MCF 10A (cell line): ENCODE measurements around the gene HTR1E. TPM values are rescaled to one million over a fixed set of nuclear protein-coding genes. Genes with fewer than 3 reads are reported as not detected.

Experiments
- BruUV-seq: library from RNA; stranded (reverse); fragments of 400-500 nt; replicated peaks from 2 replicates; lab custom pipeline; 2021; lab: Mats Ljungman, UMichigan
- CTCF ChIA-PET: fragments of 300-600 bp; sonication (Branson Sonifier 250); formaldehyde crosslinking; extraction: SDS; loops from one replicate; lab custom pipeline; 2021; ENCODE audit warnings: antibody characterized with exemption, inconsistent platforms; lab: Yijun Ruan, JAX
- POLR2A ChIA-PET: fragments of 300-600, 350-650 bp; sonication (Branson Sonifier 250); formaldehyde crosslinking; extraction: SDS; loops from one replicate; lab custom pipeline; 2020; ENCODE audit warnings: antibody characterized with exemption, inconsistent platforms; lab: Yijun Ruan, JAX
- DNase-seq: peaks from one replicate; pipeline ENCODE4 v3.0.0-alpha.2; 2018; ENCODE audit not compliant: unreplicated experiment
- H3K27ac Mint-ChIP-seq: one replicate; pipeline ENCODE4 v1.8.0; 2022; ENCODE audit warnings: mild to moderate bottlenecking, low read depth, mixed read lengths; ENCODE audit not compliant: unreplicated experiment
- H3K27me3 Mint-ChIP-seq: one replicate; pipeline ENCODE4 v1.8.0; 2022; ENCODE audit warnings: mixed read lengths; ENCODE audit not compliant: insufficient read depth, unreplicated experiment
- H3K36me3 Mint-ChIP-seq: one replicate; pipeline ENCODE4 v1.8.0; 2022; ENCODE audit warnings: mild to moderate bottlenecking, moderate library complexity, mixed read lengths; ENCODE audit not compliant: insufficient read depth, unreplicated experiment
- H3K4me1 Mint-ChIP-seq: one replicate; pipeline ENCODE4 v1.8.0; 2022; ENCODE audit warnings: mixed read lengths; ENCODE audit not compliant: insufficient read depth, unreplicated experiment
- H3K4me3 Mint-ChIP-seq: one replicate; pipeline ENCODE4 v1.8.0; 2022; ENCODE audit warnings: mild to moderate bottlenecking, moderate library complexity, mixed read lengths; ENCODE audit not compliant: unreplicated experiment
- H3K9me3 Mint-ChIP-seq: one replicate; pipeline ENCODE4 v1.8.0; 2022; ENCODE audit warnings: mixed read lengths; ENCODE audit not compliant: unreplicated experiment
- intact Hi-C: fragments of 100-400 bp; cut with micrococcal nuclease; formaldehyde crosslinking; loops from 2 replicates; pipeline ENCODE4 v1.14.1; 2022
- total RNA-seq: library from RNA; stranded (reverse); gene quantifications from 2 replicates; pipeline ENCODE4 v1.2.3, GENCODE V29; 2022
- TF ChIP-seq, protein P1 (sequence below): fragments of 200-600 bp; IDR thresholded peaks from one replicate; pipeline ENCODE4 v1.8.0; 2022; ENCODE audit warnings: antibody characterized with exemption, mild to moderate bottlenecking; ENCODE audit not compliant: unreplicated experiment

HTR1E gene
- total RNA-seq, 1 experiment from 2014 or later: not detected

DNA sequence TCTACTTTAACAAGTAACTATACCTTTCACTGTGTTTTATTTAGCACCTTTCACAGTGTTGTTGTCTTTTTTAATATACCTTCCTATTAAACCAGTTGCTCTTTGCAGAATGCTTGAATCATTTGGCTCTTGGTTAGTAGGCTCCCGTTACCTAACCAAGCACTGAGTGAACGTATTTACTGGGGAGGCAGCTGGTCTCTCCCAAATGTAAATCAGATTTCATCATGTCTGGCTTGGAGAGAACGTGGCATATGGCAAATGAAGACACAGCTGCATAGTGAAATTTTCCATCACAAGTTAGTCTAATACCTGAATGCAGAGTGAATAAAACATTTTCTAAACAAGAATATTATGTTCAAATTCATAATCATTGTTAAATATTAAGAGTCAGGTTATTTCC is 12.4 kb downstream of the HTR1E start:
- H3K9me3 Mint-ChIP-seq: no peaks in the 10 kb centered on the region
- H3K4me1 Mint-ChIP-seq: no peaks in the 10 kb centered on the region
- no peak overlapping the region for H3K27ac Mint-ChIP-seq
- TF ChIP-seq, protein P1, sequence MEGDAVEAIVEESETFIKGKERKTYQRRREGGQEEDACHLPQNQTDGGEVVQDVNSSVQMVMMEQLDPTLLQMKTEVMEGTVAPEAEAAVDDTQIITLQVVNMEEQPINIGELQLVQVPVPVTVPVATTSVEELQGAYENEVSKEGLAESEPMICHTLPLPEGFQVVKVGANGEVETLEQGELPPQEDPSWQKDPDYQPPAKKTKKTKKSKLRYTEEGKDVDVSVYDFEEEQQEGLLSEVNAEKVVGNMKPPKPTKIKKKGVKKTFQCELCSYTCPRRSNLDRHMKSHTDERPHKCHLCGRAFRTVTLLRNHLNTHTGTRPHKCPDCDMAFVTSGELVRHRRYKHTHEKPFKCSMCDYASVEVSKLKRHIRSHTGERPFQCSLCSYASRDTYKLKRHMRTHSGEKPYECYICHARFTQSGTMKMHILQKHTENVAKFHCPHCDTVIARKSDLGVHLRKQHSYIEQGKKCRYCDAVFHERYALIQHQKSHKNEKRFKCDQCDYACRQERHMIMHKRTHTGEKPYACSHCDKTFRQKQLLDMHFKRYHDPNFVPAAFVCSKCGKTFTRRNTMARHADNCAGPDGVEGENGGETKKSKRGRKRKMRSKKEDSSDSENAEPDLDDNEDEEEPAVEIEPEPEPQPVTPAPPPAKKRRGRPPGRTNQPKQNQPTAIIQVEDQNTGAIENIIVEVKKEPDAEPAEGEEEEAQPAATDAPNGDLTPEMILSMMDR: no peak
- no peak overlapping the region for H3K4me3 Mint-ChIP-seq
- H3K27me3 Mint-ChIP-seq: no peaks in the 10 kb centered on the region
- BruUV-seq: no TSS peak
- ChIA-PET POLR2A (no interaction called here), CTCF (no interaction called here)
- intact Hi-C loops: no loop called here
- no peaks in the 10 kb centered on the region for H3K36me3 Mint-ChIP-seq
- no peak for DNase-seq

DNA sequence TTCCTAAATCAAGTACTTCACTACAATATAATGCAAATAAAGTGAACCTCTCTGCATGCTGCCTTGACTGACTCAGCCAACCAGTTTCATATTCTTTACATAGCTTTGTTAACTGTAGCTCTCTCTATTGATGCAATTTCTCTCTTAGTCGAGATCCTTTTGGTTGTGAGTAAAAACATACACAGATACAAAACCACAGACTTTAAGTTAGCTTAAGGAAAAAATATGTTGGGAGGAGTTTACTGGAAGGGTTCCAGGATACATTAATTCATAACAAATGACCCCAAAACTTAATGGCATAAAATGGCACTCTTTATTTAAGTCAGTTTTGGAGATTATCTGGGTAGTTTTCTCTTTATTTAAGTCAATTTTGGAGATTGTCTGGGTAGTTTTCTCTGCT is 15.7 kb downstream of the HTR1E start:
- TF ChIP-seq, protein P1: no peak
- Mint-ChIP-seq H3K27me3 (no peaks in the 10 kb centered on the region), H3K4me3 (no peak overlapping the region), H3K27ac (no peak overlapping the region), H3K36me3 (no peaks in the 10 kb centered on the region), H3K4me1 (no peaks in the 10 kb centered on the region), H3K9me3 (no peaks in the 10 kb centered on the region)
- no peak for DNase-seq
- BruUV-seq: no TSS peak
- POLR2A ChIA-PET: no interaction called here
- intact Hi-C loops: no loop called here
- CTCF ChIA-PET: no interaction called here

DNA sequence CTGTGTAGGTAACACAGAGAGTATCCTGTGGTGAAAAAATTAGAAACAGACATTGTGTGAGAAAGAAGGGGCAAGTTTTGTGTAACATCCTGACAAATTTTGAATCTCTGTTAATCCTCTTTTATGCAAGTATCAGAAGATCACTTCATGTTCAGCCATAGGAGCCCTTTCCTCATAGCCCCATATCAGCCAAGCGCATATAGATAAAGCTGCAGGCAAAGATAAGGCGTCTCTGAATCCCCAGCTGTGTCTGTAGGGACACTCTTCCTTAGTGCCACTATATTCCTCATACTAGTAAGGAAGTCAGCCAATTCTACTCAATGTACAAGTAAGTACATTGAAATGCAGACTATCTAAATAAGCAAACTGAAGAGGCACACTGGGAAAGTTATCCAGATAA is 22.3 kb downstream of the HTR1E start:
- no peaks in the 10 kb centered on the region for H3K4me1 Mint-ChIP-seq
- ChIA-PET POLR2A (interaction anchor here (0.7 kb wide), 1 partner anchor 30 kb away, joined by 3 read pairs; no protein-coding TSS in a partner anchor), CTCF (interaction anchor here (0.5 kb wide), 1 partner anchor 60 kb away, joined by 3 read pairs; no protein-coding TSS in a partner anchor)
- no TSS peak for BruUV-seq
- no peak overlapping the region for H3K4me3 Mint-ChIP-seq
- DNase-seq: no peak
- TF ChIP-seq, protein P1: no peak
- H3K36me3 Mint-ChIP-seq: peaks cover 6% of the 10 kb centered on the region
- H3K27me3 Mint-ChIP-seq: peaks cover 2% of the 10 kb centered on the region
- H3K27ac Mint-ChIP-seq: no peak overlapping the region
- H3K9me3 Mint-ChIP-seq: no peaks in the 10 kb centered on the region
- intact Hi-C loops: no loop called here

DNA sequence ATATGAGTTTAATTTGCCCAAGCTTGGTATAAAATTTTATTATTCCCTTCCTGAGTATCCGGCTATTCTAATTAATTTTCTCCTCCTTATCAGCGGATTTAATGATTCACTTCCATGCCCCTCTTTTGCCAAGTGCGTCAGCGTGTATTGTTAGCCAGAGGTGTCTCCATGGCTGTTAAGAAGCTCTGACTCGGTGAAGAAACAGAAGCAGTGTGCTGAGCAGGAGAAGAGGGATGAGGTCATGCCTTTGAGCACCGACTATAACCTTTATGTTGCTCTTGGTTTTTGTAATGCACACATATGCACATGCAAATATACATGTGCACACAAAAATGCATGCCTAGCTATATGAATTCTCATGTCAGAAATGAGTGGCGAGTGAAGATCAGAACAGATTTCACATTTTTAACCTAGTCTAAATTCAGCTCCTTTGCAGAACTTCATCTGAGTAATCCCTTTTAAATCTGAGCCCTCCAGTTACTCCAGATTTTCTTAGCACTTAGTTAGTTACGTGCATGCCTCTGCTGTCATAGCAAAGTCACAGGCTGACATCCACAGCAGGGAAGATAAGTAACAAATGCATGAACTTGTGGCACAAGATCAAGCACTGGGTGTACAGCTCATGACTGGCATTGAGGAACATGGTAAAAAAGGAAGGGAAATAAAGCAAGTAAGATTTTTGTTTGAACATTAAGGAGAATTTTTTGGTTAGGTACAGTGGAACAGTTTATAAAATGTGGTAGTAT is 24.3 kb downstream of the HTR1E start:
- ChIA-PET POLR2A (no interaction called here), CTCF (interaction anchor here (0.7 to 1.1 kb wide), 2 partner anchors 114 to 1038 kb away, joined by 3 read pairs; no protein-coding TSS in a partner anchor)
- intact Hi-C loops: no loop called here
- TF ChIP-seq, protein P1: no peak
- Mint-ChIP-seq H3K9me3 (no peaks in the 10 kb centered on the region), H3K36me3 (peaks cover 6% of the 10 kb centered on the region), H3K27ac (no peak overlapping the region), H3K4me3 (no peak overlapping the region), H3K4me1 (no peaks in the 10 kb centered on the region), H3K27me3 (peaks cover 22% of the 10 kb centered on the region)
- BruUV-seq: no TSS peak
- no peak for DNase-seq
